SHP77 (cell line): ENCODE results near the gene GDF11.
"Not testable (repeated sequence)": the region's sequence is repeated elsewhere in the genome, so short reads cannot be mapped to it uniquely, and the experiment has no call there.

ENCODE experiments used
- DNase-seq, 2 experiments: peaks; one replicate each; lab custom pipeline; 2025; lab: John Stamatoyannopoulos, UW

The GDF11 gene

GRCh38 chr12:55741931-55742680, 816 bp upstream of the GDF11 start:
- DNase-seq, result no peak

- peak; percentile 8 to 39 for DNase-seq
These were observed 751 bp downstream of the GDF11 start for GRCh38 chr12:55743406-55744339.

- DNase-seq, result no peak
These were observed 1.6 kb downstream of the GDF11 start for GRCh38 chr12:55744340-55745030.

GRCh38 chr12:55745361-55746173, 2.6 kb downstream of the GDF11 start:
- DNase-seq, result no peak

- no peak for DNase-seq
These were observed 3.4 kb downstream of the GDF11 start for GRCh38 chr12:55746174-55746912.

- DNase-seq, result no peak
These were observed 4.0 kb downstream of the GDF11 start for GRCh38 chr12:55746913-55747231.

- no peak for DNase-seq
These were observed 5.5 kb downstream of the GDF11 start for GRCh38 chr12:55748230-55748993.

GRCh38 chr12:55755246-55755645, 12.3 kb downstream of the GDF11 start:
- no peak for DNase-seq

GRCh38 chr12:55757701-55758100, 14.8 kb downstream of the GDF11 start:
- no peak for DNase-seq

- not testable (repeated sequence) for DNase-seq
These were observed 15.7 kb downstream of the GDF11 start for GRCh38 chr12:55758575-55758974.

GRCh38 chr12:55760663-55761062, 17.7 kb downstream of the GDF11 start:
- DNase-seq, result no peak

- no peak for DNase-seq
These were observed 19.7 kb downstream of the GDF11 start for GRCh38 chr12:55762646-55763045.

- no peak for DNase-seq
These were observed 22.9 kb downstream of the GDF11 start for GRCh38 chr12:55765736-55766290.

GRCh38 chr12:55767156-55767555, 24.2 kb downstream of the GDF11 start:
- DNase-seq, result no peak

GRCh38 chr12:55771736-55772135, 28.8 kb downstream of the GDF11 start:
- DNase-seq, result no peak

GRCh38 chr12:55777856-55778255, 34.9 kb downstream of the GDF11 start:
- DNase-seq, result no peak

- DNase-seq, result no peak
These were observed 37.8 kb downstream of the GDF11 start for GRCh38 chr12:55780685-55781084.

- no peak for DNase-seq
These were observed 45.6 kb downstream of the GDF11 start for GRCh38 chr12:55788546-55788945.

- DNase-seq, result no peak
These were observed 46.2 kb downstream of the GDF11 start for GRCh38 chr12:55789171-55789570.

GRCh38 chr12:55789893-55790292, 47.0 kb downstream of the GDF11 start:
- no peak for DNase-seq
